WTC11 (cell line): ENCODE results near the gene CARD14. TPM values are rescaled to one million over a fixed set of nuclear protein-coding genes. Genes with fewer than 3 reads are reported as not detected.
A peak's percentile ranks its signal among the peaks of the same experiment; 100 is the strongest.

ENCODE experiments used
- ATAC-seq: fragments of 200-7000 bp; cut with Tn5 transposase; 2 replicates; pipeline ENCODE4 v1.10.0; 2021; ENCODE audit warnings: mild to moderate bottlenecking, moderate library complexity
- CTCF ChIA-PET: fragments of 300-600 bp; sonication (Branson Sonifier 250); formaldehyde crosslinking; loops from one replicate; lab custom pipeline; 2021; ENCODE audit warnings: antibody characterized with exemption; lab: Charles Lee
- POLR2A ChIA-PET: fragments of 350-600 bp; sonication (Branson Sonifier 250); formaldehyde crosslinking; loops from one replicate; lab custom pipeline; 2021; ENCODE audit warnings: antibody characterized with exemption; lab: Charles Lee
- DNase-seq: peaks from one replicate; pipeline ENCODE4 v3.0.0; 2021; ENCODE audit warnings: low spot score
- H3K27ac Mint-ChIP-seq: 2 replicates; pipeline ENCODE4 v1.8.0; 2021; ENCODE audit warnings: mixed read lengths
- H3K27me3 Mint-ChIP-seq: 2 replicates; pipeline ENCODE4 v1.8.0; 2021; ENCODE audit warnings: low read depth, mild to moderate bottlenecking, moderate library complexity, mixed read lengths
- H3K36me3 Mint-ChIP-seq: 2 replicates; pipeline ENCODE4 v1.8.0; 2021; ENCODE audit warnings: mixed read lengths
- H3K4me1 Mint-ChIP-seq: 2 replicates; pipeline ENCODE4 v1.8.0; 2022; ENCODE audit warnings: mixed read lengths
- H3K4me3 Mint-ChIP-seq: 2 replicates; pipeline ENCODE4 v1.8.0; 2021; ENCODE audit warnings: mild to moderate bottlenecking, moderate library complexity, mixed read lengths
- H3K9me3 Mint-ChIP-seq: 2 replicates; pipeline ENCODE4 v1.8.0; 2021; ENCODE audit warnings: mixed read lengths
- AR ChIP-seq: fragments of 250-450 bp; sonication (Bioruptor Pico); IDR thresholded peaks from 2 replicates; pipeline ENCODE4 v1.9.0; 2021; ENCODE audit warnings: mild to moderate bottlenecking
- CDX4 ChIP-seq: fragments of 250-450 bp; sonication (Bioruptor Pico); IDR thresholded peaks from 2 replicates; pipeline ENCODE4 v1.9.0; 2021; ENCODE audit warnings: moderate library complexity, mild to moderate bottlenecking, inconsistent platforms, borderline replicate concordance
- E2F4 ChIP-seq: sonication (generic); formaldehyde crosslinking; IDR thresholded peaks from 2 replicates; pipeline ENCODE4 v1.8.1; 2022; ENCODE audit warnings: low read depth, mild to moderate bottlenecking, moderate library complexity, missing genetic modification reagents, borderline replicate concordance
- EMX1 ChIP-seq: fragments of 250-450 bp; sonication (Bioruptor Pico); IDR thresholded peaks from 2 replicates; pipeline ENCODE4 v1.8.0; 2021; ENCODE audit warnings: mild to moderate bottlenecking
- ERG ChIP-seq: fragments of 250-450 bp; sonication (Bioruptor Pico); IDR thresholded peaks from 2 replicates; pipeline ENCODE4 v1.8.0; 2021; ENCODE audit warnings: mild to moderate bottlenecking
- HMGA2 ChIP-seq: fragments of 250-450 bp; sonication (Bioruptor Pico); IDR thresholded peaks from 2 replicates; pipeline ENCODE4 v1.4.0; 2021; ENCODE audit warnings: mild to moderate bottlenecking, moderate library complexity
- IRF1 ChIP-seq: sonication (generic); formaldehyde crosslinking; IDR thresholded peaks from 2 replicates; pipeline ENCODE4 v1.8.0; 2023; ENCODE audit warnings: missing genetic modification reagents
- MLX ChIP-seq: sonication (generic); formaldehyde crosslinking; IDR thresholded peaks from 2 replicates; pipeline ENCODE4 v1.8.1; 2023; ENCODE audit warnings: mild to moderate bottlenecking, missing genetic modification reagents, moderate library complexity
- STAT6 ChIP-seq: sonication (generic); formaldehyde crosslinking; conservative IDR thresholded peaks from 2 replicates; pipeline ENCODE4 v1.8.1; 2023; ENCODE audit warnings: mild to moderate bottlenecking, low read depth, missing genetic modification reagents, moderate library complexity
- TEAD1 ChIP-seq: sonication (generic); formaldehyde crosslinking; IDR thresholded peaks from 2 replicates; pipeline ENCODE4 v1.8.0; 2022; ENCODE audit warnings: mild to moderate bottlenecking, missing genetic modification reagents
- TEAD4 ChIP-seq: sonication (generic); formaldehyde crosslinking; IDR thresholded peaks from 2 replicates; pipeline ENCODE4 v1.8.0; 2022; ENCODE audit warnings: mild to moderate bottlenecking, missing genetic modification reagents
- ZBTB43 ChIP-seq: sonication (generic); formaldehyde crosslinking; IDR thresholded peaks from 2 replicates; pipeline ENCODE4 v1.8.1; 2023; ENCODE audit warnings: mild to moderate bottlenecking, missing genetic modification reagents
- ZNF121 ChIP-seq: sonication (generic); formaldehyde crosslinking; IDR thresholded peaks from 2 replicates; pipeline ENCODE4 v1.8.0; 2023; ENCODE audit warnings: missing genetic modification reagents
- ZNF416 ChIP-seq: fragments of 250-450 bp; sonication (Bioruptor Pico); IDR thresholded peaks from 2 replicates; pipeline ENCODE4 v1.9.0; 2021; ENCODE audit warnings: mild to moderate bottlenecking, inconsistent platforms
- ZNF425 ChIP-seq: fragments of 250-450 bp; sonication (Bioruptor Pico); conservative IDR thresholded peaks from 2 replicates; pipeline ENCODE4 v1.9.0; 2021; ENCODE audit warnings: mild to moderate bottlenecking
- ZNF512 ChIP-seq: sonication (generic); formaldehyde crosslinking; IDR thresholded peaks from 2 replicates; pipeline ENCODE4 v1.8.1; 2022; ENCODE audit warnings: missing genetic modification reagents, borderline replicate concordance
- ZNF671 ChIP-seq: fragments of 250-450 bp; sonication (Bioruptor Pico); IDR thresholded peaks from 2 replicates; pipeline ENCODE4 v1.8.0; 2021; ENCODE audit warnings: mild to moderate bottlenecking
- total RNA-seq: library from RNA; stranded (reverse); gene quantifications from 3 replicates; pipeline ENCODE4 v1.2.3, GENCODE V29; 2021

Gene CARD14
- total RNA-seq, 1 experiment from 2014 or later, result 0.83 TPM

- no peaks in the 10 kb centered on the region for H3K27me3 Mint-ChIP-seq
- POLR2A ChIA-PET, result interaction anchor here (1.0 to 1.2 kb wide), 2 partner anchors 9 to 13 kb away, joined by 3 read pairs; no protein-coding TSS in a partner anchor
Measured at GRCh38 chr17:80132906-80133625, 36.8 kb upstream of the CARD14 start.

GRCh38 chr17:80133626-80133970 lies 36.2 kb upstream of the CARD14 start:
- DNase-seq, result no peak
- Mint-ChIP-seq H3K4me3 (no peak overlapping the region), H3K9me3 (no peaks in the 10 kb centered on the region), H3K27me3 (no peaks in the 10 kb centered on the region), H3K4me1 (peaks cover 9% of the 10 kb centered on the region), H3K27ac (no peak overlapping the region), H3K36me3 (peaks cover 54% of the 10 kb centered on the region)
- CTCF ChIA-PET, result interaction anchor here (0.8 to 2.1 kb wide), 3 partner anchors 10 to 62 kb away, joined by 3 to 11 read pairs (median 3); partner anchors contain the start of gene GAA
- ATAC-seq, result no peak
- POLR2A ChIA-PET, result interaction anchor here (1.0 to 1.2 kb wide), 2 partner anchors 9 to 12 kb away, joined by 3 read pairs; no protein-coding TSS in a partner anchor
- no peak for TF ChIP-seq ZNF121 (CRISPR knock-in tag)
- no peak for TF ChIP-seq EMX1
- no peak for TF ChIP-seq ERG (CRISPR knock-in tag)
- TF ChIP-seq MLX (CRISPR knock-in tag), result no peak
- no peak for TF ChIP-seq STAT6
- TF ChIP-seq CDX4 (CRISPR knock-in tag), result no peak
- TF ChIP-seq ZNF416, result no peak
- no peak for TF ChIP-seq ZBTB43 (CRISPR knock-in tag)
- no peak for TF ChIP-seq AR (CRISPR knock-in tag)
- no peak for TF ChIP-seq TEAD4 (CRISPR knock-in tag)
- no peak for TF ChIP-seq IRF1 (CRISPR knock-in tag)
- TF ChIP-seq ZNF425, result no peak
- no peak for TF ChIP-seq ZNF512 (CRISPR knock-in tag)
- no peak for TF ChIP-seq TEAD1 (CRISPR knock-in tag)
- TF ChIP-seq E2F4 (CRISPR knock-in tag), result no peak

More at GRCh38 chr17:80132906-80133625, 36.8 kb upstream of the CARD14 start:
- CTCF ChIA-PET, result interaction anchor here (0.8 to 2.1 kb wide), 3 partner anchors 9 to 63 kb away, joined by 3 to 11 read pairs (median 3); partner anchors contain the start of gene GAA
- TF ChIP-seq HMGA2 (CRISPR knock-in tag) (no peak), ZNF671 (CRISPR knock-in tag) (0 out of 2 replicates have a peak, but pooled peaks have one; percentile 24)
- TF ChIP-seq, all 79 proteins: peak for 1
- DNase-seq, result no peak
- H3K4me3 Mint-ChIP-seq, result no peak overlapping the region
- peaks cover 49% of the 10 kb centered on the region for H3K36me3 Mint-ChIP-seq
- peaks cover 9% of the 10 kb centered on the region for H3K4me1 Mint-ChIP-seq
- no peak overlapping the region; the same call in 1 of the 2 replicates for H3K27ac Mint-ChIP-seq
- no peaks in the 10 kb centered on the region for H3K9me3 Mint-ChIP-seq
- no peak for ATAC-seq
